Bronchial epithelial cell (primary cell): ENCODE results near the gene SIX3. TPM values are rescaled to one million over a fixed set of nuclear protein-coding genes. Genes with fewer than 3 reads are reported as not detected.

ENCODE experiments used
- DNase-seq: peaks from one replicate; pipeline ENCODE4 v3.0.0-alpha.2; 2010; ENCODE audit warnings: low read depth
- FAIRE-seq: peaks from 2 replicates; lab custom pipeline; 2011; peaks lifted over from hg19 to GRCh38; lab: Jason Lieb, UNC
- H3K27me3 ChIP-seq: 2 replicates; pipeline ENCODE4 v1.5.1; 2011; ENCODE audit warnings: low read length; ENCODE audit not compliant: control insufficient read depth, insufficient read depth
- H3K36me3 ChIP-seq: 2 replicates; pipeline ENCODE4 v1.5.1; 2011; ENCODE audit warnings: low read length; ENCODE audit not compliant: control insufficient read depth, insufficient read depth
- H3K4me3 ChIP-seq: 2 replicates; pipeline ENCODE4 v1.5.1; 2011; ENCODE audit warnings: mild to moderate bottlenecking, low read depth, low read length, control low read depth
- CTCF ChIP-seq: IDR thresholded peaks from 2 replicates; pipeline ENCODE4 v1.5.1; 2011; ENCODE audit warnings: mild to moderate bottlenecking, moderate library complexity, low read length, control low read depth, inconsistent platforms; ENCODE audit not compliant: insufficient read depth, severe bottlenecking
- total RNA-seq: library from RNA; depleted of rRNA; stranded (reverse); fragments of >200 nt; gene quantifications from 2 replicates; pipeline ENCODE4 v1.2.1, GENCODE V29; 2014

The SIX3 gene
- total RNA-seq, 1 donor from 2014 or later, result not detected

DNA sequence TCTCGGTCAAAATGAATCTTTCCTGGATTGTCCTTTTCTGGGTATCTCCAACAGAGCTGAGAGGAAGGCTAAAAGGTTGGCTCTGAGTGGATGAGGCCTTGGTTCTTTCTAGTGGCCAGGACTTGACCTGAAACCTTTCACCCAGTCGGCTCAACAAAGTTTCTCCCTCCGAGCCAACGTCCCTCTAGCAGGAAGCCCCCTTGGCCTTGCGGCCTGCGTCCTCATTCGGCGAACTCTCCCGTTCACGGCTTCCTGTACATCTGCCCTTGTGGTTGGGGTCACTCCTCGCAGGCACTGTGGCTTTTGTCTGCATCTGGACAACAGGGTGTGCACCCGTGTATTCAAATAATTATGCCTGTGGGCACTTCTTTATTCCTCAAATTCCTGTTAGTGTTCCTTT is 9.4 kb upstream of the SIX3 start:
- H3K27me3 ChIP-seq, result peaks cover 73% of the 10 kb centered on the region
- no peak for DNase-seq
- FAIRE-seq, result no peak
- no peak overlapping the region for H3K4me3 ChIP-seq
- no peaks in the 10 kb centered on the region for H3K36me3 ChIP-seq
- TF ChIP-seq CTCF, result no peak

DNA sequence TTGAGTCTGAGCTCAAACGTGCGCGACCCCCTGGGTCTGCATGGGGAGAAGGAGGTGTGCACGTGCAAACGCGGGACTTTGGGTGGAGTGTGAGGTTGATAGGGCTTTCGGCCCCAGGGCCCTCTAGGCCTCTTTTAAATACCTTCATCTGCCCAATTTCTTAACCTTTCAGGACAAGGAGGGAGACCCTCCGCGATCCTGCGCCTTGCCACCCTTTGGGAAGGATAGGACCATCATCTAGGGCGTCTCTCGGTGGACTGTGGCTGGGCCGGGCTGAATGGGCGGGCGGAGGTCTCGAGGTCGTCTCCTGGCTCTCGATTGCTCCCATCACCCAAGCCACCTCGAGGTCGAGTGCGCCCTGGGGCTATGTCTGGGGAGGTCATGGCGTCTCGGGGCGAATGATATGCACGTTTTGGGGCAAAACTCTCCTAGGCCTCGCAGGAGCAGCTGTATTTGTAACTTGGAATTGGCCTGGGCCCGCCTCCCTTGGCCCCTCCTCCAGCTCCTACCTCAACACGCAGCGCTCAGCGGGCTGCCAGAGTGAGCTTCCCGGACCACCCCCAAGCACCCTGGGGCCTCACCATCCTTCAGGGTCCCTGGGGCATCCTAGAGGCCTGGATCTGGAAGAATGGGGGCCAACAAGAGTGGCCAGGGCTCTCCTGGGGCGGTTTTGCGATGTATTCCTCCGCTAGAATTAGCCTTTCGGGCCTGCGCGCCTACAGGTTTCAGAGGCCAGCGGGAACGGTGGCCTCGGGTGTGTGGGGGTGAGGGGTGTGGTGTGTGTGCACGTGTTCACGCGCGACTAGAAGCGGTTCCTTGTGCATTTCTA is 8.7 kb upstream of the SIX3 start:
- FAIRE-seq (no peak), DNase-seq (no peak)
- Histone ChIP-seq H3K4me3 (no peak overlapping the region), H3K27me3 (peaks cover 76% of the 10 kb centered on the region), H3K36me3 (no peaks in the 10 kb centered on the region)
- TF ChIP-seq CTCF, result no peak

GRCh38 chr2:44933434-44933951 is 8.0 kb upstream of the SIX3 start:
- no peak for TF ChIP-seq CTCF
- no peaks in the 10 kb centered on the region for H3K36me3 ChIP-seq
- FAIRE-seq, result no peak
- no peak overlapping the region for H3K4me3 ChIP-seq
- DNase-seq, result no peak
- H3K27me3 ChIP-seq, result peaks cover 75% of the 10 kb centered on the region

DNA sequence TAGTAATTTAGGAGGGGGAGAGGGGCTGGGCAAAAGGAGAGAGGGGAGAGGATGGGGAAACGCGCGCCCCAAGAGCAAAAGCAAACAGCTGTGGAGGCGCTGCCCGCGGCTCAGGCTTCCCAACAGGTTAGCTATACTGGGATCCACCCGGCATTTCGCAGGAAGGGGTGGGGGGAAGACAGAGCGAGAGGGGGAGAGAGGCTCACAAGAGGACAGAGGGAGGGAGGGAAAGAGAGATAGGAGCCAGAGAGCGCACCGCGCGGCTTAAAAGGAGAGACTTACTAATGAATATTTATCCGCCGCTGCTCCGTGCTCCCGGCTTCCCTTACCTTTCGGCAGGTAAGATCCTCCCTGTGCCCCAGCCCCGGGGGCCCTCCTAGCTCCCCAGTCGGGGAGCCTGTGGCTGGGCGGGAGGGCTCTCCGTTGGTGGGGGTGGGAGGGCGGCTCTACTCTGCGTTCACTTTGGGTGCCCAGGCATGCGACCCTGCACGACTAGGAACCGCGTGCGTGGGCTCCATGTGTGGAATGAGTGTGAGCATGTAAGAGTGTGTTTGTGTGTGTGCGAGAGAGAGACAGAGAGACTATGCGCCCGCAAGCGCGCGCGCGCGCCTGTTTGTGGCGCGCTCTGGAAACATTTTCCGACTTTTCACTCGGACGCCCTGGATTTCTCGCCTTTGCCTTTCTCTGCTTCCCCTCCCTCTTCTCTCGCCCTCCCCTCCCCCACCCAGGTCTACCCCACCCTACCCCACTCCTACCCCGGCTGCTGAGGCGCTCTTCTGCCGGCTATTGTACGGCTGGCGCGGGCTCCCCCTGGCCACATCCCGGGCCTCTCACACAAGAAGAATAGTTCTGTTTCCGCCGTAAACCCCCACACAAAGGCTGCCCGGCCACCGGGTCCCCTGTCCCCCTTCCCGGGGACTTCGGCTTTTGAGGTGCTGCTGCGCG is 7.2 kb upstream of the SIX3 start:
- FAIRE-seq (no peak), DNase-seq (no peak)
- Histone ChIP-seq H3K27me3 (peaks cover 73% of the 10 kb centered on the region), H3K4me3 (no peak overlapping the region), H3K36me3 (no peaks in the 10 kb centered on the region)
- TF ChIP-seq CTCF, result no peak

- Histone ChIP-seq H3K27me3 (peaks cover 73% of the 10 kb centered on the region), H3K36me3 (no peaks in the 10 kb centered on the region), H3K4me3 (no peak overlapping the region)
- FAIRE-seq, result no peak
- TF ChIP-seq CTCF, result no peak
- no peak for DNase-seq
Measured at GRCh38 chr2:44934983-44935728, 6.3 kb upstream of the SIX3 start.
